ENCODE data around the gene TUBGCP2. TPM values are rescaled to one million over a fixed set of nuclear protein-coding genes. Genes with fewer than 3 reads are reported as not detected.
"Not testable (repeated sequence)": the region's sequence is repeated elsewhere in the genome, so short reads cannot be mapped to it uniquely, and the experiment has no call there.

TUBGCP2 gene
- total RNA-seq, 1 donor from 2014 or later: 55.9 TPM

DNA sequence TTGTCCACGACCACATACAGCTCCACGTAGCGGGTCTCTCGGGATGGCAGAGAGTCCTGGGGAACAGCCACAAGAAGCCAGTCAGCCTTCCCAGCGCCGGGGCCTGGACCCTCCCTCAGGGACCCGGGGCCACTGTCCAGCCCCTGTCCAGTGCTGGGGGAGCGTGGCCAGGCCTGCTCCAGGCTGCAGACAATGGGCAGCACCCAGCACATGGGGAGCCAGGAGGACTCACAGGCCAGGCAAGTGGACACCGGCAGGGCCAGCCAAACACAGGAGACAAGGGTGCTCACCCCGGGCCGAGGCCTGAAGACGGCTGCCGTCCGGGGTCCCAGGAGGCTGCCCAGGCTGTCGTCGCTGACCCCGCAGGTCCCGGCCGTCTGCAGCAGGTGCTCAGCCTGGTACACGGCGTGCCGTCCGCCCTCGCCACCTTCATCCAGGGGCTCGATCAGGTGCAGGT is 35.7 kb downstream of the TUBGCP2 start:
- DNase-seq (ENCODE audit: low spot score) (no peak), ATAC-seq (no peak)
- intact Hi-C loops (cut with DNase I): no loop called here

DNA sequence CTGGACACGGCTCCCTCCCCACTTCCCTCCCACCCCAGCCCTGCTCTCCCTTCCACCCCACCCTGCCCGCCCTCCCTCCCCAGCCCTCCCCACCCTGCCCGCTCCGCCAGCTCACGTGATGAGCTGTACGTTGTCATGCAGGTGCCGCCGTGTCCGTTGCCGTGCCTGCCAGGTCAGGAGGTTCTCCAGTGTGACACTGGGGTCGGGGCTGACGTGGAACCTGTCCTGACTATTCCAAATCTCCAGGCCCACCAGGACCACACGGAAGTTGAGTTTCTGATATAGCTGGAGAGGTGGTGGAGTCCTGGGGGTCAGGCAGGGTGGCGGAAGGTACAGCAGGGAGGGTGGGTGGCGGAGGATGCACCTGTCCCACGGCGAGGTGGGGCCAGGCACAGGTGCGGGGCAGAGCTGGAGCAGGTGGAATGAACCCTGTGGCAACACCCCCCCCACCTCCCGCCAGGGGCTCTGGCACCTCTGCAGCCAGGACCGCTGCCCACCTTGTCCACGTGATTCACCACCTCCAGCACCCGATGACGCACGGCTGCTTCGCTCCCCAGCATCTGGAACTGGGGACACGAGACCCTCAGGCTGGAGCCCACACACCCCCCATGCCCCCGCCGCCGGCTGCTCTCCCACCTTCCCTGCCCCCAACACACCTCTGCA is 36.2 kb downstream of the TUBGCP2 start:
- intact Hi-C loops (cut with DNase I): no loop called here
- DNase-seq (ENCODE audit: low spot score) (no peak), ATAC-seq (no peak)

DNA sequence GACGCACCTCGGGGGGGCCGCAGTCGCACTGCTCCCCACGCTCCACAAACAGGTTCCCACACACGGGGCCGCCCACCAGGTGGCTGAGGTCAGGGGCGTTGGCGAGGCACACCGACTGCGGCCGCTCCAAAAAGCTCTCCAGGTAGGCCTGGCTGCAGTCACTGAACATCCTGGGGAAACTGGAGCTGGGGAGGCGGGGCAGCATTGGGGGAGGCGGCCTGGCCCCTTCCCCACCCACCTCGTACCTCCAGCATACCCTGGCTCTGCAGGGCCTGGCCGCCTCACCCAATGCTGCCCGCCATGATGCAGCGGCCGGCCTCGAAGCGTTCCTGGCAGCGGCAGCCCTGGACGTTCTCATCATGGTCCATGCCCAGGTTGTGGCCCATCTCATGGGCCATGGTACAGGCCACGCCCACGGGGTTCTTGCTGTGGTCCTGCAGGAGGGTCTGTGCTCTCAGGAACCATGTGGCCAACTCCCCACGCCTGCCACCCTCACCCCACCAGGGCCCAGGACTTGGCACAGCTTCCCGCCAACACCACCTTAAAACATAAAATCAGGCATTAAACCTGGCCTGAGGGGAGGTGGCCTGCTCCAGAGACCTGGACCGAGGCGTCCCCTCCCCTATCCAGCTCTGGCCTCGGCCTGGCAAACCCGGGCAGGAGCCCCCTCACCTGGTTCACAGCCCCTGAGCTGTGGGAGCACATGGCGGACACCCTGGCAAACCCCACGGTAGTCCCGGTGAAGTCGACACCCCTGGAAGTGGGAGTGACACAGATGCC is 37.0 kb downstream of the TUBGCP2 start:
- DNase-seq (ENCODE audit: low spot score) (no peak), ATAC-seq (no peak)
- intact Hi-C loops (cut with DNase I): no loop called here

DNA sequence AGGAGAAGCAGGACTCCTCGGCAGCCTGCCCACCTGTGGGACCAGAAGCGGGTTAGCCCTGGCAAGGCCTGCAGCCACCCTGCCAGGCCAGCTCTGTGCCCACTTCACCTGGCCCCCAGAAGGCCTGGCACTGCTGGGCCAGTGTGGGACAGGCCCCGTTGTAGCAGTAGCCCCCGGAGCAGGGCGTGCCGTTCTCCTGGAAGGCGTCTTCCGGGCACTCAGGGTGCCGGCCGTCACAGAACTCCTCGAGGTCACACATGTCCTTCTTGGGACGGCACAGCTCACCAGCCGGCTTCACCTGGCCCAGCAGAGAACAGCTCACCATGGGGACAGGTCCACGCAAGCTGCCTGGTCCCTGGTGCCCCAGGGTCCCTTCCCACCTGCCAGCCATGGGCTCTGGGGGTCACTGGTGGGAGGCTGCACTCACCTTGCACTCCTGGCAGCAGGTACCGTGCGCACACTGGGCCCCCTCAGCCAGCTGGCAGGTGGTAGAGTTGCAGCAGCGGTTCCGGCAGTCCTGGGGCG is 37.8 kb downstream of the TUBGCP2 start:
- ATAC-seq (no peak), DNase-seq (ENCODE audit: low spot score) (no peak)
- intact Hi-C loops (cut with DNase I): no loop called here

DNA sequence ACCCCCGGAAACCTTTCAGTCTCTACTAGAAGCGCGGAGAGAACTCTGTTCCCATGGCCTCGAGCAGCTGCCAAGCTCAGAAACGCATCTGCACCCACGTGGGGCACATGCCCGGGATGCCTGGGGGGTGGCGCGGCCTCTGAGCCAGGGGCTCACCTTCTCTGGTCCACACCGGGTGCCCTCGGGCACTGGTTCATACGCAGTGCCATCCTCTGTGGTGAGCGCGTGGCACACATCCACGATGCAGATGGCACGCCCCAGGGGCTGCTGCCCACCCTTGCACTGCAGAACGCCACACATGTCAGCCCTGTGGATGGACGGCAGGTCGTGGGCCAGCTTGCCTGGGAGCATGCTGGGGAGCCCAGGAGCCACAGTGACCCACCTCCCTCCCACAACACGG is 38.5 kb downstream of the TUBGCP2 start:
- DNase-seq (ENCODE audit: low spot score) (no peak), ATAC-seq (no peak)

DNA sequence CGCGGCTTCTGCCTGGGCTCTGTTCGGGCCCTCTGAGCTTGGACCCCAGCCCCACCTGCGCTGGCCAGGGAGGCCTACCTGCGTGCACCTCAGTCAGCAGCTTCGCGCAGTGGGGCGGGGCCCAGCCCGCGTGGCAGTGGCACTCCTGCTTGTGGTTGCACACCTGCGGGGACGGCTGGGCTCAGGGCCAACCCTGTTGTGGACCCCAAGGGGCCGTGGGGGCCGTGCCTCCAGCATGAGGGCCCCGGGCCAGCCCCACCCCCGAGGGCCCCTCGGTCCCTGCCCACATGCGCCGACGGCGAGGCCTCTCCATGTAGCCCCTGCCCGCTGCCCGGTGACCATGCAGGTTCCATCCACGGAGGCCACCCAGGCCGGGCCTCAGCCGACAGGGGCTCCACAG is 39.3 kb downstream of the TUBGCP2 start:
- DNase-seq (ENCODE audit: low spot score) (no peak), ATAC-seq (no peak)
- intact Hi-C loops (cut with DNase I): no loop called here

More for the DNA sequence above, 38.5 kb downstream of the TUBGCP2 start:
- intact Hi-C loops (cut with DNase I): no loop called here

DNA sequence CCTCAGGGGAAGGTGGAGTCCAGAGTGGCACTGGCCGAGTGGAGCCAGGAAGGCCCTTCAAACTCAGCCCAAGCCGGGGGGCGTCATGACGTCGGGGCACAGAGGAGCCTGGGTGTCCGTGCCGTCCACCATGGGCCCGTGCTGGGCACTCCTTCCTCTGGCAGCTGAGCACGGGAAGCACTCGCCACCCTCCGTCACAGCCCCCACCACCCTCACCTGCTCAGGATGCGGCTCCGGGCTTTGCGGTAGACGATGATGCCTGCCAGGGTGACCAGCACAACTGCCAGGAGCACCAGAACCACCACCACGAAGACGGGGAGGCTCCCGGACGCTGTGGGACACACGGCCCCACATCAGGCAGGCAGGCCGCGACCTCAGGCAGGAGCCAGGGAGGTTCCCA is 40.1 kb downstream of the TUBGCP2 start:
- DNase-seq (ENCODE audit: low spot score): no peak
- intact Hi-C loops (cut with DNase I): no loop called here
- no peak for ATAC-seq

DNA sequence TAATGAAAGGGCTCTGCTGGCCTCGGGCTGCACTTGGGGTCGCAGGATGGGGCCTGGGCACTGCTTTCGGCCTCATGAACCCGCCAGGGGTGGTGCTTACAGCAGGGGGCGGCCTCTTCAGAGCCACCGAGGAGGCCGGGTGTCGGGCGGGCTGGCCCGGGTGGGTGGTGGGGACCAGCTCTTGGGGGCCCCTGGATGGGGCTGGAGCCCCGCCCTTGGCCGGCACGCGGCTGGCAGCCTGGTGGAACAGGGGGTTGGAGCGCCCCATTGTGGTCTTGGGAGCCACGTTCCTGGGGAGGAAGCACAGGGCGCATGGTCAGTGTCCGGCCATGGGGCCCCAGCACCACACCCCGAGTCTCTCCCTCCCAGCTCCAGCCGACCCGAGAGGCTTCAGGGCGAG is 40.8 kb downstream of the TUBGCP2 start:
- ATAC-seq: no peak

DNA sequence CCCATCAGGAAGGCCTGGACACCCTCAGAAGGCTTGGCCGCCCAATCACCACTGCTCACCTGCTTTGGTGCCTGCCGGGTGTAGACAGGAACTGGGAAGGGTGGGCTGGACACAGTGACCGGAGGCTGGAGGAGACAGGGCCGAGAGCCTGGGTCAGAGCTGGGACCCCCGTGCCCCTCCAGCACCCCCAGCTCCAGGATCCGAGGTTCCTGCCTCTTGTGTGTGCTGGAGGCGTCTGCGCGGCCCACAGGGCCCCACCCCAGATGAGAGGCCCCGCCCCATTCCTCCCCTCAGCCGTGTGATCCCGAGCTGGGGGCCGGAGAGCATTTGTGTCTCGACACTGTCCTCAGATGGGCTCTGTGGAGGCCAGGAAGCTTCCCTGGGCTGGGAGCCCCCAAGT is 41.4 kb downstream of the TUBGCP2 start:
- DNase-seq (ENCODE audit: low spot score) (no peak), ATAC-seq (no peak)
- intact Hi-C loops (cut with DNase I): no loop called here

More for the DNA sequence above, 40.8 kb downstream of the TUBGCP2 start:
- DNase-seq (ENCODE audit: low spot score): no peak
- intact Hi-C loops (cut with DNase I): no loop called here

DNA sequence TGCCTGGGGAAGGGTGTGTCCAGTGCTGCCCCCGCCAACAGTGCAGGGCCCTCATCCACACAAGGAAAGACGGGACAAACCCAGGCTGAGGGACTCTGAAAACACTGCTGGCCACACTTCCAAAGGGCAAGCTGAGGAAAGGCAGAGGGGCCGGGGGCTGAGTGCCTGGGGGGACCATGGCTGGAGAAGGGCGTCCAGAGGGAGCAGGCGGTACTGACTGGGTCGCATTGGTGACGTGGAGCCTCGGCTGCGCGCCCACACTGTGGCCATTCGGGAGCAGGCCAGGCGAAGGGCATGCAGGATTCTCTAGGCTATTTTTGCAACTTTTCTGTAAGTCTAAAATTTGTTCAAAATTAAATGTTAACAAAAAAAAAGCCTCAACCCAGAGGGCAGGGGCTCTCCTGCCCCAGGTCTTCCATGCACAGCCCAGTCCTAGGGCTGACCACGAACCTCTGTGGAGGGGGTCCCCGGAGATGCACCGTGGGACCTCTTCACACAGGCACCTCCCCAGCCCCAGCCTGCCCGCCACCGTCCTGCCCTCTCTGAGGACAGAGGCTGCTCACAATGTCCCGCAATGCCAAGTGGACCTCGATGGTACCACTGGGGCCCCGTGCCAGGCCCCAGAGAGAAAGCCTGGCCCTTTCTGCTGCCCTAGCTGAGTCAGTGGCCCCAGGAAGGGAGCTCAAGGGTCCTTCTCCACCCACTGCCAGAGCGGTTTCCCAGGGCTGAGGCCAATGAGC is 42.4 kb downstream of the TUBGCP2 start:
- intact Hi-C loops (cut with DNase I): no loop called here
- ATAC-seq (no peak), DNase-seq (ENCODE audit: low spot score) (no peak)

DNA sequence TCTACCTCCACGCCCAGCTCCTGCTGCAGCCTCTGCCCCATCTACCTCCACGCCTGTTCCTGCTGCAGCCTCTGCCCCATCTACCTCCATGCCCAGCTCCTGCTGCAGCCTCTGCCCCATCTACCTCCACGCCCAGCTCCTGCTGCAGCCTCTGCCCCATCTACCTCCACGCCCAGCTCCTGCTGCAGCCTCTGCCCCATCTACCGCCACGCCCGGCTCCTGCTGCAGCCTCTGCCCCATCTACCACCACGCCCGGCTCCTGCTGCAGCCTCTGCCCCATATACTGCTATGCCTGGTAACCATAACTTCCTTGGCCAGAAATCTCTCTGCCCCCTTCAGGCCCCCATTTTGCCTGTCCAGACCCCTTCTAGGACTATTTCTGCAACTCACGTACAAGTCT is 43.6 kb downstream of the TUBGCP2 start:
- intact Hi-C loops (cut with DNase I); DNase-seq (ENCODE audit: low spot score); ATAC-seq: not testable (repeated sequence)

DNA sequence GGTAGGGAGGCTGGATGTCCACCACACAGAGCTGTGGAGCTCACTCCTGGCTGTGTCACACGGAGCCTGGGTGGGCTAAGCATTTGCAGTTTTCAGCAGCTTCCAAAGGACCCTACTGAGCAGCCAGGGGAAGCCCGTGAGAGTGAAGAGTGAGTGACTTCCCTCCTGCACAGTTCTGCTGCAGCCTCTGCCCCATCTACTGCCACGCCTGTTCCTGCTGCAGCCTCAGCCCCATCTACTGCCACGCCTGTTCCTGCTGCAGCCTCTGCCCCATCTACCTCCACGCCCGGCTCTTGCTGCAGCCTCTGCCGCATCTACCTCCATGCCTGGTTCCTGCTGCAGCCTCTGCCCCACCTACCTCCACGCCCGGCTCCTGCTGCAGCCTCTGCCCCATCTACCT is 44.2 kb downstream of the TUBGCP2 start:
- DNase-seq (ENCODE audit: low spot score): no peak
- no peak for ATAC-seq
- intact Hi-C loops (cut with DNase I): no loop called here

DNA sequence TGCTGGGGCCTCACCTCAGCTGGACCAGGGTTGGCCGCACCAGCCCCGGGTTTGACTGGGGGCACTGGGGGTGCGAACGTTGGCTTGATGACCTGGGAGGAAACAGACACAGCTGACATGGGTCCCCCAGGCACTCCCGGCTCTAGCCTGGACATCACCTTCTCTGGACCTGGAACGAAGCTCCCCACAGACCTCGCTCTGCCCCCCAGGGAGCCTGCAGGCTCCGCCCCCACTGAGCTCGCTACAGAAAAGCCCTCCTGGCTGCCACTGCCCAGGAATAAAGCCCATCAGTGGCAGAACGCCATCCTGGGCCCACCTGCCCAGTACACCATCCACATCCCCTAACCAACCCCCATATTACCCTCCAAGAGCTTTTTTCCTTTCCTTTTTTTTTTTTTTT is 45.0 kb downstream of the TUBGCP2 start:
- intact Hi-C loops (cut with DNase I): no loop called here
- DNase-seq (ENCODE audit: low spot score) (no peak), ATAC-seq (no peak)

DNA sequence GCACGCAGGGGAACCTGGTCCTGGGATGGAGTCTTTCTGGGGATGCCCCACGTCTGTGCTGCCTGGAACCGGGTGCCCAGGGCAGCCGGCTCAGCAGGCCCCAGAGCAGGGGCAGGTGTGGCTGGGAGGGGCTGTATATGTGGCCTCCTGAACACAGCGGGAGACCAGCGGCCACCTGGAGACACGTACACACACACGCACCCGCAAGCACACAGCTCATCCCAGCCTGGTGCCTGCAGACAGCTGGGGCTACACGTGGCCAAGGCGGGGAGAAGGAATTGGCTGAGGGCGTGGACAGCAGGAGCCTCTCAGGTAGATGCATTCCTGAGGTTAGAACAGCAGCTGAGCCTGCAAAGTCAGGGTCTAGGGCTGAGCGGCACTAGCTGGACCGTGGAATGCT is 46.0 kb downstream of the TUBGCP2 start:
- intact Hi-C loops (cut with DNase I): no loop called here
- DNase-seq (ENCODE audit: low spot score) (no peak), ATAC-seq (no peak)

DNA sequence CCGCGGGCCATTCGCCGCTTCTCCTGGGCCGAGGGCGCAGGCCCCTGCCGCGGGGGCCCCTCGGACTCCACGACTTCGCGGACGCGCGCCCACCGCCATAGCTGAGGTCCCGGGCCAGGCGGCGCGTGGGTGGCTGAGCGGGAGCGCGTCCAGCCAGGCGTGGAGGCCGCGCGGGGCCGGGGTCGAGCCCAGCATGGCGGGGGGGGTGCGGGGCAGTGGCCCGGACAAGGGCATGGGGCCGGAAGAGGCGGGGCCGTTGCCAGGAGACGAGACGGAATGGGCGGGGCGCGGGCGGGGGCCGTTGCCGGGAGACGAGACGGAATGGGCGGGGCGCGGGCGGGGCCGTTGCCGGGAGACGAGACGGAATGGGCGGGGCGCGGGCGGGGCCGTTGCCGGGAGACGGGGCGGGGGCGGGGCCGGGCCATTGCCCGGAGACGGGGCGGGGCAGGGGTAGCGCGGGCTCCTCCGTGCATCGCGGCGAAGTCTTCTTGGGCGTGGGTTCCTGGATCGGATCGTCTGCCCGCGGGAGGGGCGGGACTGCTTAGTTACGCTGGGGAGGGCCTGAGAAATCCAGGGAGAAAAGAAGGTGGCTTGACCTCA is 46.8 kb downstream of the TUBGCP2 start:
- intact Hi-C loops (cut with DNase I): no loop called here
- DNase-seq (ENCODE audit: low spot score) (peak; percentile 97), ATAC-seq (peak; percentile 67)

DNA sequence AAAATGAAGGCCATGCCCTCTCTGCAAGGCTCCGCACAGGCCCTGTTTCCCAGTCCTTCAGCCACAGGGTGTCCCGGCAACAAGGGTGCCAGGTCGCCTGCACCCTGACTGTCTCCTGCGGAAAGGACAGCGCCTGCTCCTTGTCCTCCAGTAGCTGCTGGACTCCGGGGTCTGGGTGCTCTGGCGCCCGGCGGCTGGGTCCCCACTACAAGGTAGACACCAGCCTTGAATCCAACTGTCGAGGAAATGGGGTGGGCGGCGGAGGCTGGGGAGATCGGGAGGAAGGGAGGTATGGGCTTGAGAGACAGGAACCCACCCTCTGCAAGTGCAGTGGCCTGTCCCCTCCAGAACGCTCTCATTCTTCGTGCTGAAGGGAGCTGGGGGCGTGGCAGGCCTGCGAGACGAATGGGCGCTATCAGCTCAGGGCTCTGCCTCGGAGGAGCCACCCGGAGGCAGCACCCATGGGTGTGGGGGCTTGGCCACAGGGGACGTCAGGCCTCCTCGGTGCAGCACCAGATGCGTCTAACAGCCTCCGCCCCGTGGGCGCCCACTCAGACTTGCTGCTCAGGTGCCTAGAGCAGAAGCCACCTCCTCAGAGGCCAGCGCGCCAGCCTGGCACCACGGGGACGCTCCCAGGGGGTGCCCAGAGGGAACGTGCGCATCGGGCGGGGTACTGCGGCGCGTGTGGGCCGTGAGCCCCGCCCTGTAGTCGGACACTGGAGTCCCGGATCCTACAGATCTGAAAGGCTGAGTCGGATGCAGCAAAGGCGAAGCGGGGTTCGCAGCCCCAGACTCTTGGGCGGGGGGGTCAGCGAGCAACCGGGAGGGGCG is 47.6 kb downstream of the TUBGCP2 start:
- peak; percentile 80 for DNase-seq (ENCODE audit: low spot score)
- intact Hi-C loops (cut with DNase I): no loop called here
- ATAC-seq: peak; percentile 28

DNA sequence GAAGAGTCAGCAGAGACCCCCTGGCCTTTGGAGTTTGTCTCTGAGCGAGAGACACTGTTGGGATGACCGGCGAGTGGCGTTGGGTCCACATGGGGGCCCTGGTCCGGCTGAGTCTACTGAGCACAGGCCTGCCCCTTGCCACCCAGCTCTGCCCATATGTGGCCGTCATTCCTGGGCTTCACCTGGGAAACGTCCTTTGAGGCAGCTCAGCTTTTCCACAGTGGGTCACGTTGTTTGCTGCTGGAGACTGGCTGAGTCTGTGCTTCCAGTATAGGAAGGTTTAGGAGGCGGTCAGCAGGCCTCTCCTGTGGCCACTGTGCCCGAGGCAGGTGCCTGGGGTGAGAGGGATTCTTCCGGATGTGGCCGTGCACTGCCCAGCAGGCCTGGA is 49.1 kb downstream of the TUBGCP2 start:
- intact Hi-C loops (cut with DNase I): no loop called here
- no peak for DNase-seq (ENCODE audit: low spot score)
- ATAC-seq: no peak

DNA sequence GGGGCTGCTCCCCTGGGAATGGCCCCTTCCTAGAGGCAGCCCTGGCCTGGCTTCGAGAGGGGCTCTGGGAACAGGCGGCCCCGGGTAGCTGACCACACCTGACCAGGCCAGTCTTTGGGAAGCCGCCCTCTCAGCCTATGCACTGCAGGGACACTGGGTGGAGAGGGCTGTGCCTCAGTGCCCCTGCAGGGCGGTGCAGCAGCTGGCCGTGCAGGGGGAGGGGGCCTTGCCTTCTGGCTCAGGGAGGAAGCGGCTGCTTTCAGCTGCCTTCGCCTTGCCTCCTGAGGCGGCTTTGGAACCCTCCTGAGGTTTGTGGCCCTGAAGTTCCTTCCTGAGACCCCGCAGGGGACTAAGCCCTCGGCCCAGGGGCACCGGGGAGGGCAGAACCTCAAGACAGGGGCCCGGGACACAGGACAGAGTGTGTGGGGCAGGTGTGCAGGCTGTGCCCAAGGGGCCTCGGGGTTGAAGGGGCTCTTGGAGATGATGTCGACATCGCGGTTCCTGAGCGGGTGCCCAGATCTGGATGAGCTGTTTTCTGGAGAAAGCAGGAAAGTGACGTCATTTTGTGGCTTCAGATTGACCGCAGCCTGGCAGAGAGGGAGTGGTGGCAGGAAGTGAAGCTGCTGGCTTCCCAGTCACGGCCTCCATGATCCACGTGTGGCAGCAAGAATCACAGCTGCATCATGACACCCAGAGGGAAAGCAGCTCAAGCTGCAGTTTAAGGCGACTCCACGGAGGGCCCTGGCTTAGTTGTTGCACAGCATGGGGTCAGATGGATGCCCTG is 49.7 kb downstream of the TUBGCP2 start:
- ATAC-seq (peak; percentile 77), DNase-seq (ENCODE audit: low spot score) (peak; percentile 88)
- intact Hi-C loops (cut with DNase I): no loop called here

Measured in sciatic nerve (tissue), 2 donors.